ENCODE data around the gene TM9SF4.

The TM9SF4 gene

DNA sequence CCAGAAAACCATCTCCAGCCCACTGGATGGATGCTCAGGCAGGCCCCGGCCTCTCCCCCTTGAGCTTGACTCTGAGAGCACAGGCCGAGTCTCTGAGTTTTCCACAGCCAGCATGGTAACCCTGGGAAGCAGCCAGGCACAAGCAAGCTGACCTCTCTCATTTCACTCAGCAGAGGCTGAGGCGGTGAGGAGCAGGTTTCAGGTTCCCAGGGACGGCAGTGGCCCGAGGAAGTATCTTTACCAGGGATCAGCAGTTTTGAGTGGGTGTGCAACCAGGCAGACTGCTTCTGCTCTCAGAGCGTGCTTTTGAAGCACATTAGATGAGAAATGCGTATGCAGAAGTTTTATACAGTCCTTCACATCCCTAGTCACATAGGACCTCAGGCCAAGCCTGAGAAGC lies 44.8 kb upstream of the TM9SF4 start (continued):
- TF ChIP-seq ZNF341 (tag by site-specific recombination; IDR thresholded peaks at IDR 0.05; ENCODE audit: low read depth) (no peak), ZNF274 (IDR thresholded peaks at IDR 0.05; ENCODE audit: low read length) (no peak), ZNF274 (tag by site-specific recombination; IDR thresholded peaks at IDR 0.05; ENCODE audit: borderline replicate concordance) (no peak), ZNF654 (tag by site-specific recombination; IDR thresholded peaks at IDR 0.05; ENCODE audit: low read depth) (no peak), ZNF561 (tag by site-specific recombination; IDR thresholded peaks at IDR 0.05; ENCODE audit: borderline replicate concordance) (no peak), ZNF530 (tag by site-specific recombination; IDR thresholded peaks at IDR 0.05; ENCODE audit: low read depth) (no peak)
- TF ChIP-seq, protein P1, sequence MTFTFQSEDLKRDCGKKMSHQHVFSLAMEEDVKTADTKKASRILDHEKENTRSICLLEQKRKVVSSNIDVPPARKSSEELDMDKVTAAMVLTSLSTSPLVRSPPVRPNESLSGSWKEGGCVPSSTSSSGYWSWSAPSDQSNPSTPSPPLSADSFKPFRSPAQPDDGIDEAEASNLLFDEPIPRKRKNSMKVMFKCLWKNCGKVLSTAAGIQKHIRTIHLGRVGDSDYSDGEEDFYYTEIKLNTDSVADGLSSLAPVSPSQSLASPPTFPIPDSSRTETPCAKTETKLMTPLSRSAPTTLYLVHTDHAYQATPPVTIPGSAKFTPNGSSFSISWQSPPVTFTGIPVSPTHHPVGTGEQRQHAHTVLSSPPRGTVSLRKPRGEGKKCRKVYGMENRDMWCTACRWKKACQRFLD (tag by site-specific recombination; IDR thresholded peaks at IDR 0.05): no peak
- TF ChIP-seq, protein P2, sequence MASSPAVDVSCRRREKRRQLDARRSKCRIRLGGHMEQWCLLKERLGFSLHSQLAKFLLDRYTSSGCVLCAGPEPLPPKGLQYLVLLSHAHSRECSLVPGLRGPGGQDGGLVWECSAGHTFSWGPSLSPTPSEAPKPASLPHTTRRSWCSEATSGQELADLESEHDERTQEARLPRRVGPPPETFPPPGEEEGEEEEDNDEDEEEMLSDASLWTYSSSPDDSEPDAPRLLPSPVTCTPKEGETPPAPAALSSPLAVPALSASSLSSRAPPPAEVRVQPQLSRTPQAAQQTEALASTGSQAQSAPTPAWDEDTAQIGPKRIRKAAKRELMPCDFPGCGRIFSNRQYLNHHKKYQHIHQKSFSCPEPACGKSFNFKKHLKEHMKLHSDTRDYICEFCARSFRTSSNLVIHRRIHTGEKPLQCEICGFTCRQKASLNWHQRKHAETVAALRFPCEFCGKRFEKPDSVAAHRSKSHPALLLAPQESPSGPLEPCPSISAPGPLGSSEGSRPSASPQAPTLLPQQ (tag by site-specific recombination; IDR thresholded peaks at IDR 0.05): no peak

DNA sequence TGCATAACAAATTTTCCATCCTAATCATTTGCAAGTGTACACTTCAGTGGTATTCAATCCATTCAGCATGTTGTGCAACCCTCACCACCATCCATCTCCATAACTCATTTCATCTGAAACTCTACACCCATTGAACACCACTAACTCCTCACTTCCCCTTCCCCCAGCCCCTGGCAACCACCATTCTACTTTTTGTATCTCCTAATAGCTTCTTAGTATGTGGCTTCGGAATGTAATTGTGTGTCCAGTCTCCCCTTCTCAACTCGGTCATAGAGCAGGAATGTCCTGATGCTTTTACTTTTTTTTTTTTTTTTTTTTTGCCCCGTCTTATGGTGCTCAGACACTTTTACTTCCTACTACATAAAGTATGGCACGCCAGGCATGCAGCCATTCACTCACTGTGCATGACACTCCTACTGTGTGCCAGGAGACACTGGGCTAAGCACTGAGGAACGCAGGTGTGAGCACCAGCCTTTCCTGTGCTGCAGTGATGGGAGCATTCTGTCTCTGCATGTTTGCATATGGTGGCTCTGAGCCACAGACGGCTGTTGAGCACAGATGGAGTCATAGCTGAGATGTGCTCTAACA lies 42.2 kb upstream of the TM9SF4 start:
- Histone ChIP-seq H3K27ac (ENCODE audit: extremely low read depth, low read depth, low read length) (no peak overlapping the region), H3K9me3 (ENCODE audit: control insufficient read depth, insufficient read depth, low read depth, low read length) (no peaks in the 10 kb centered on the region), H3K4me1 (ENCODE audit: control insufficient read depth, insufficient read depth, low read length) (no peaks in the 10 kb centered on the region), H3K36me3 (ENCODE audit: control insufficient read depth in 2 of 2, insufficient read depth in 1 of 2, low read length in 2 of 2) (no peaks in the 10 kb centered on the region), H3K4me3 (ENCODE audit: low read depth, low read length) (no peak overlapping the region)
- no peak for TF ChIP-seq SP7 (tag by site-specific recombination; IDR thresholded peaks at IDR 0.05)
- TF ChIP-seq YY1 (tag by site-specific recombination; IDR thresholded peaks at IDR 0.05): no peak
- TF ChIP-seq ZNF677 (tag by site-specific recombination; IDR thresholded peaks at IDR 0.05): no peak
- TF ChIP-seq ZBTB1 (tag by site-specific recombination; IDR thresholded peaks at IDR 0.05): no peak
- 0 out of 2 replicates have a peak, but pooled peaks have one; percentile 37 for TF ChIP-seq ZBTB17 (tag by site-specific recombination; IDR thresholded peaks at IDR 0.05)
- TF ChIP-seq SP3 (tag by site-specific recombination; IDR thresholded peaks at IDR 0.05): no peak
- CTCF ChIA-PET: interaction anchor here (0.5 to 1.2 kb wide), 5 partner anchors 8 to 304 kb away, joined by 3 read pairs; no protein-coding TSS in a partner anchor
- POLR2A ChIA-PET: no interaction called here

DNA sequence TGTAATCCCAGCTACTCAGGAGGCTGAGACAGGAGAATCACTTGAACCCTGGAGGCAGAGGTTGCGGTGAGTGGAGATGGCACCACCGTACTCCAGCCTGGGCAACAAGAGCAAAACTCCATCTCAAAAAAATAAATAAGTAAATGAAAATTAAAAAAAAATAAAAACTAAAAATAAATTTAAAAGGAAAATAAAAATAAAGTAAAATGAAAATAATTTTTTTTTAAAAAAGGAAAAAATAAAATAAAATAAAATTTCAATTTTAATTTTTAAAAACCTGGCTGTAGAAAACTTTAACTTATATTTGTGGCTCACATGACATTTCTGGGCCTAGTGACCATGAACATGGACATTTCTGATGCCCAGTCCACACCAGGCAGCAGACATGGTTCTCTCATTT lies 41.3 kb upstream of the TM9SF4 start:
- POLR2A ChIA-PET: no interaction called here
- no peaks in the 10 kb centered on the region for H3K4me1 ChIP-seq (ENCODE audit: control insufficient read depth, insufficient read depth, low read length)
- TF ChIP-seq, protein P3, sequence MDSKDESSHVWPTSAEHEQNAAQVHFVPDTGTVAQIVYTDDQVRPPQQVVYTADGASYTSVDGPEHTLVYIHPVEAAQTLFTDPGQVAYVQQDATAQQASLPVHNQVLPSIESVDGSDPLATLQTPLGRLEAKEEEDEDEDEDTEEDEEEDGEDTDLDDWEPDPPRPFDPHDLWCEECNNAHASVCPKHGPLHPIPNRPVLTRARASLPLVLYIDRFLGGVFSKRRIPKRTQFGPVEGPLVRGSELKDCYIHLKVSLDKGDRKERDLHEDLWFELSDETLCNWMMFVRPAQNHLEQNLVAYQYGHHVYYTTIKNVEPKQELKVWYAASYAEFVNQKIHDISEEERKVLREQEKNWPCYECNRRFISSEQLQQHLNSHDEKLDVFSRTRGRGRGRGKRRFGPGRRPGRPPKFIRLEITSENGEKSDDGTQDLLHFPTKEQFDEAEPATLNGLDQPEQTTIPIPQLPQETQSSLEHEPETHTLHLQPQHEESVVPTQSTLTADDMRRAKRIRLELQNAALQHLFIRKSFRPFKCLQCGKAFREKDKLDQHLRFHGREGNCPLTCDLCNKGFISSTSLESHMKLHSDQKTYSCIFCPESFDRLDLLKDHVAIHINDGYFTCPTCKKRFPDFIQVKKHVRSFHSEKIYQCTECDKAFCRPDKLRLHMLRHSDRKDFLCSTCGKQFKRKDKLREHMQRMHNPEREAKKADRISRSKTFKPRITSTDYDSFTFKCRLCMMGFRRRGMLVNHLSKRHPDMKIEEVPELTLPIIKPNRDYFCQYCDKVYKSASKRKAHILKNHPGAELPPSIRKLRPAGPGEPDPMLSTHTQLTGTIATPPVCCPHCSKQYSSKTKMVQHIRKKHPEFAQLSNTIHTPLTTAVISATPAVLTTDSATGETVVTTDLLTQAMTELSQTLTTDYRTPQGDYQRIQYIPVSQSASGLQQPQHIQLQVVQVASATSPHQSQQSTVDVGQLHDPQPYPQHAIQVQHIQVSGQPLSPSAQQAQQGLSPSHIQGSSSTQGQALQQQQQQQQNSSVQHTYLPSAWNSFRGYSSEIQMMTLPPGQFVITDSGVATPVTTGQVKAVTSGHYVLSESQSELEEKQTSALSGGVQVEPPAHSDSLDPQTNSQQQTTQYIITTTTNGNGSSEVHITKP (tag by site-specific recombination; IDR thresholded peaks at IDR 0.05): no peak
- TF ChIP-seq EGR2 (tag by site-specific recombination; IDR thresholded peaks at IDR 0.05; ENCODE audit: low read depth): no peak
- TF ChIP-seq, protein P4, sequence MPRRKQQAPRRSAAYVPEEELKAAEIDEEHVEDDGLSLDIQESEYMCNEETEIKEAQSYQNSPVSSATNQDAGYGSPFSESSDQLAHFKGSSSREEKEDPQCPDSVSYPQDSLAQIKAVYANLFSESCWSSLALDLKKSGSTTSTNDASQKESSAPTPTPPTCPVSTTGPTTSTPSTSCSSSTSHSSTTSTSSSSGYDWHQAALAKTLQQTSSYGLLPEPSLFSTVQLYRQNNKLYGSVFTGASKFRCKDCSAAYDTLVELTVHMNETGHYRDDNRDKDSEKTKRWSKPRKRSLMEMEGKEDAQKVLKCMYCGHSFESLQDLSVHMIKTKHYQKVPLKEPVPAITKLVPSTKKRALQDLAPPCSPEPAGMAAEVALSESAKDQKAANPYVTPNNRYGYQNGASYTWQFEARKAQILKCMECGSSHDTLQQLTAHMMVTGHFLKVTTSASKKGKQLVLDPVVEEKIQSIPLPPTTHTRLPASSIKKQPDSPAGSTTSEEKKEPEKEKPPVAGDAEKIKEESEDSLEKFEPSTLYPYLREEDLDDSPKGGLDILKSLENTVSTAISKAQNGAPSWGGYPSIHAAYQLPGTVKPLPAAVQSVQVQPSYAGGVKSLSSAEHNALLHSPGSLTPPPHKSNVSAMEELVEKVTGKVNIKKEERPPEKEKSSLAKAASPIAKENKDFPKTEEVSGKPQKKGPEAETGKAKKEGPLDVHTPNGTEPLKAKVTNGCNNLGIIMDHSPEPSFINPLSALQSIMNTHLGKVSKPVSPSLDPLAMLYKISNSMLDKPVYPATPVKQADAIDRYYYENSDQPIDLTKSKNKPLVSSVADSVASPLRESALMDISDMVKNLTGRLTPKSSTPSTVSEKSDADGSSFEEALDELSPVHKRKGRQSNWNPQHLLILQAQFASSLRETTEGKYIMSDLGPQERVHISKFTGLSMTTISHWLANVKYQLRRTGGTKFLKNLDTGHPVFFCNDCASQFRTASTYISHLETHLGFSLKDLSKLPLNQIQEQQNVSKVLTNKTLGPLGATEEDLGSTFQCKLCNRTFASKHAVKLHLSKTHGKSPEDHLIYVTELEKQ (tag by site-specific recombination; IDR thresholded peaks at IDR 0.05; ENCODE audit: borderline replicate concordance): no peak
- no peak for TF ChIP-seq ZNF596 (tag by site-specific recombination; IDR thresholded peaks at IDR 0.05)
- TF ChIP-seq ZNF202 (tag by site-specific recombination; IDR thresholded peaks at IDR 0.05; ENCODE audit: borderline replicate concordance): no peak
- TF ChIP-seq ZNF394 (tag by site-specific recombination; IDR thresholded peaks at IDR 0.05; ENCODE audit: borderline replicate concordance): no peak
- no peak for TF ChIP-seq ZNF121 (tag by site-specific recombination; IDR thresholded peaks at IDR 0.05)
- no peak for TF ChIP-seq ZNF335 (tag by site-specific recombination; conservative IDR thresholded peaks at IDR 0.05)
- no peak overlapping the region for H3K4me3 ChIP-seq (ENCODE audit: low read depth, low read length)
- H3K9me3 ChIP-seq (ENCODE audit: control insufficient read depth, insufficient read depth, low read depth, low read length): no peaks in the 10 kb centered on the region
- H3K36me3 ChIP-seq (ENCODE audit: control insufficient read depth in 2 of 2, insufficient read depth in 1 of 2, low read length in 2 of 2): no peaks in the 10 kb centered on the region
- no peak overlapping the region for H3K27ac ChIP-seq (ENCODE audit: extremely low read depth, low read depth, low read length)
- CTCF ChIA-PET: interaction anchor here (0.5 to 0.7 kb wide), 2 partner anchors 37 to 158 kb away, joined by 3 read pairs; no protein-coding TSS in a partner anchor
